HEK293T (cell line): Measurements from ENCODE around the gene MORF4L2.

Experiments used
- ARNT ChIP-seq: fragments of 450-650 bp; IDR thresholded peaks from 2 replicates; pipeline ENCODE4 v1.6.1; 2017; ENCODE audit warnings: mild to moderate bottlenecking
- BHLHE40 ChIP-seq: fragments of 450-650 bp; IDR thresholded peaks from 2 replicates; pipeline ENCODE4 v1.6.1; 2016; ENCODE audit warnings: mild to moderate bottlenecking, moderate library complexity, borderline replicate concordance
- CTBP1 ChIP-seq: fragments of 450-650 bp; IDR thresholded peaks from 2 replicates; pipeline ENCODE4 v1.6.1; 2016; ENCODE audit warnings: borderline replicate concordance
- ELF4 ChIP-seq: fragments of 450-650 bp; IDR thresholded peaks from 2 replicates; pipeline ENCODE4 v1.6.1; 2017; ENCODE audit warnings: antibody characterized with exemption
- FOXA1 ChIP-seq: fragments of 450-650 bp; IDR thresholded peaks from 2 replicates; pipeline ENCODE4 v1.6.1; 2016; ENCODE audit warnings: mild to moderate bottlenecking
- FOXK2 ChIP-seq: fragments of 450-650 bp; IDR thresholded peaks from 2 replicates; pipeline ENCODE4 v1.6.1; 2016; ENCODE audit warnings: mild to moderate bottlenecking
- FOXM1 ChIP-seq: fragments of 450-650 bp; IDR thresholded peaks from 2 replicates; pipeline ENCODE4 v1.6.1; 2017; ENCODE audit warnings: mild to moderate bottlenecking, borderline replicate concordance
- HDGF ChIP-seq: fragments of 450-650 bp; IDR thresholded peaks from 2 replicates; pipeline ENCODE4 v1.6.1; 2017; ENCODE audit warnings: antibody characterized with exemption, borderline replicate concordance
- LEF1 ChIP-seq: fragments of 450-650 bp; IDR thresholded peaks from 2 replicates; pipeline ENCODE4 v1.6.1; 2017; ENCODE audit warnings: mild to moderate bottlenecking, borderline replicate concordance
- NFRKB ChIP-seq: fragments of 450-650 bp; IDR thresholded peaks from 2 replicates; pipeline ENCODE4 v1.6.1; 2016; ENCODE audit warnings: mild to moderate bottlenecking, moderate library complexity
- SP1 ChIP-seq: fragments of 450-650 bp; IDR thresholded peaks from 2 replicates; pipeline ENCODE4 v1.6.1; 2017
- SUZ12 ChIP-seq: fragments of 450-650 bp; IDR thresholded peaks from 2 replicates; pipeline ENCODE4 v1.6.1; 2016; ENCODE audit warnings: mild to moderate bottlenecking
- TARDBP ChIP-seq: fragments of 450-650 bp; IDR thresholded peaks from 2 replicates; pipeline ENCODE4 v1.6.1; 2016
- ZNF384 ChIP-seq: fragments of 450-650 bp; IDR thresholded peaks from 2 replicates; pipeline ENCODE4 v1.6.1; 2016

DNA sequence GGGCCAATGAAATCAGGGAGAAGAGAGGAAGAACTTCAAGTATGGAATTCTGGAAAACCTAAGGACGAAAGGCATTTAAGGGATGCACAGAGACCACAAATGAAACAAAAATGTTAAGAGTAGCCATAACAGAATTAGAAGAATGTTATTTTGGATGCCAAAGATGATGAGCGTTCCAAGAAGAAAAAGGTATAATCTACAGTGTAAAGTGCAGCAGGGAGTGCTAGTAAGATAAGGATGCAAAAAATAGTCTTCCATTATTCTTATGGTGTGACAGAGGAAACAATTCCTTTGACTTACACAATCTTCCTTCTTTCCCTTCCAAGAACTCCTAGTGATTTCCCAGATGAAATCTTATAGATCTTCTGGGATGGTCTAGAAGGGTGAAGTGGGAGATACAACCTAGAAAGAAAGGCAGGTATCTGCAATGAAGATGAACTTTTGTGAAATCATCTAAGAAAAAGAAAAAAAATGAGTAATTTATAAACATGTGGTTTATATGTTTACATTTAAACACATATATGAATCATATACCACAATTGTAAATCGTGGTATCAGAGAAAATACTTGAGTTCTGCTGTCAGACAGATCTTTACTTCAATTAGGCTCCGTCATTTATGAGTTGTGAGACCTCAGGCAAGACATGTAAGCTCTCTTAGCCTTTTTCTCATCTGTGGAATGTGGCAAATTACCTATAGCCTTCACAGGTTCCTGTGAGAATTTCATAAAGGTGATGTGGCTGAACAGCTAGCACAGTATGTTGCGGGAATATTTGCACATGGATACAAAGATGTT, 8.1 kb downstream of the MORF4L2 start:
- TF ChIP-seq SUZ12 (no peak), HDGF (no peak), FOXA1 (no peak), CTBP1 (no peak), TARDBP (no peak), SP1 (no peak), ZNF384 (no peak), ARNT (no peak), NFRKB (no peak), BHLHE40 (no peak), FOXK2 (no peak), FOXM1 (no peak), LEF1 (no peak), ELF4 (no peak)
